OCI-LY3 (cell line): ENCODE data around the gene IQCN.

Source experiments
- H2AFZ ChIP-seq: fragments of 200-600, 300-600 bp; shearing (Covaris generic); 2 replicates; pipeline ENCODE4 v1.6.0; 2014; ENCODE audit warnings: antibody characterized with exemption, low read depth, low read length
- H3K27ac ChIP-seq: fragments of 200-600, 300-600 bp; sonication (generic); 2 replicates; pipeline ENCODE4 v1.5.1; 2014; ENCODE audit warnings: mild to moderate bottlenecking, low read length, moderate library complexity, mixed read lengths
- H3K27me3 ChIP-seq: fragments of 200-600, 300-600 bp; sonication (generic); 2 replicates; pipeline ENCODE4 v1.6.1; 2014; ENCODE audit warnings: low read depth, low read length, mixed read lengths
- H3K36me3 ChIP-seq: fragments of 200-600, 300-600 bp; sonication (generic); replicated peaks from 2 replicates; pipeline ENCODE3; 2014; ENCODE audit warnings: low read depth, low read length, mixed read lengths
- H3K4me1 ChIP-seq: fragments of 300-600, 200-600 bp; sonication (generic); 2 replicates; pipeline ENCODE4 v1.6.1; 2014; ENCODE audit warnings: low read length, mixed read lengths
- H3K4me2 ChIP-seq: fragments of 200-600, 300-600 bp; sonication (generic); 2 replicates; pipeline ENCODE4 v1.6.1; 2014; ENCODE audit warnings: low read length, mixed read lengths
- H3K4me3 ChIP-seq: fragments of 300-600, 200-600 bp; sonication (generic); 2 replicates; pipeline ENCODE4 v1.5.1; 2014; ENCODE audit warnings: antibody characterized with exemption, mild to moderate bottlenecking, low read length, moderate library complexity
- H3K79me2 ChIP-seq: fragments of 300-600, 200-600 bp; shearing (Covaris generic); 2 replicates; pipeline ENCODE4 v1.6.1; 2014; ENCODE audit warnings: mild to moderate bottlenecking, low read length, mixed read lengths
- H3K9ac ChIP-seq: fragments of 300-600, 200-600 bp; shearing (Covaris generic); 2 replicates; pipeline ENCODE4 v1.6.0; 2014; ENCODE audit warnings: mild to moderate bottlenecking, low read length, moderate library complexity
- H3K9me3 ChIP-seq: fragments of 200-600, 300-600 bp; shearing (Covaris generic); 2 replicates; pipeline ENCODE4 v1.6.1; 2014; ENCODE audit warnings: low read length, mixed read lengths; ENCODE audit not compliant: insufficient read depth
- H4K20me1 ChIP-seq: fragments of 200-600, 300-600 bp; sonication (generic); 2 replicates; pipeline ENCODE4 v1.6.1; 2016; ENCODE audit warnings: low read length, mixed read lengths; ENCODE audit not compliant: insufficient read depth
- CTCF ChIP-seq: fragments of 200-600, 300-600 bp; sonication (generic); IDR thresholded peaks from 2 replicates; pipeline ENCODE4 v1.5.1; 2014; ENCODE audit warnings: antibody characterized with exemption, low read length, low read depth
- EZH2phosphoT487 ChIP-seq: fragments of 200-600 bp; shearing (Covaris generic); IDR thresholded peaks from 2 replicates; pipeline ENCODE4 v1.6.1; 2018; ENCODE audit warnings: antibody characterized with exemption, mixed run types, low read depth

IQCN gene

DNA sequence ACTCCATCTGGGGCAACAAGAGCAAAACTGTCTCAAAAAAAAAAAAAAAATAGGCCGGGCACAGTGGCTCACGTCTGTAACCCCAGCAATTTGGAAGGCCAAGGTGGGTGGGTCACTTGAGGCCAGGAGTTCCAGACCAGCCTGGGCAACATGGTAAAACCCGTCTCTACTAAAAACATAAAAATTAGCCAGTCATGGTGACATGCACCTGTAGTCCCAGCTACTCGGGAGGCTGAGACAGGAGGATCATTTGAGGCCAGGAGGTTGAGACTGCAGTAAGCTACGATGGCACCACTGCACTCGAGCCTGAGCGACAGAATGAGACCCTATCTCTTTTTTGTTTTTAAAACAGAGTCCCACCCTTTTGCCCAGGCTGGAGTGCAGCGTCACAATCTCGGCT is 3.9 kb downstream of the IQCN start:
- Histone ChIP-seq H2AFZ (no peak overlapping the region), H3K79me2 (no peaks in the 10 kb centered on the region), H3K27me3 (no peaks in the 10 kb centered on the region), H3K9ac (no peak overlapping the region), H3K9me3 (no peaks in the 10 kb centered on the region), H3K27ac (no peak overlapping the region), H3K36me3 (no peaks in the 10 kb centered on the region), H4K20me1 (no peaks in the 10 kb centered on the region), H3K4me1 (peaks cover 6% of the 10 kb centered on the region; the same call in 1 of the 2 replicates), H3K4me2 (no peak overlapping the region), H3K4me3 (no peak overlapping the region)
- no peak for TF ChIP-seq CTCF
- TF ChIP-seq EZH2phosphoT487 = no peak

GRCh38 chr19:18269070-18269723 is 5.1 kb downstream of the IQCN start:
- Histone ChIP-seq H3K79me2 (no peaks in the 10 kb centered on the region), H4K20me1 (no peaks in the 10 kb centered on the region), H3K27ac (no peak overlapping the region), H3K36me3 (no peaks in the 10 kb centered on the region), H3K4me3 (no peak overlapping the region), H3K27me3 (no peaks in the 10 kb centered on the region), H3K4me2 (no peak overlapping the region), H3K9ac (no peak overlapping the region), H3K4me1 (peaks cover 6% of the 10 kb centered on the region; the same call in 1 of the 2 replicates), H2AFZ (no peak overlapping the region), H3K9me3 (no peaks in the 10 kb centered on the region)
- TF ChIP-seq CTCF (no peak), EZH2phosphoT487 (no peak)

GRCh38 chr19:18266771-18267686 is 7.2 kb downstream of the IQCN start:
- H3K79me2 ChIP-seq = no peaks in the 10 kb centered on the region
- no peak overlapping the region for H3K4me3 ChIP-seq
- no peak overlapping the region for H2AFZ ChIP-seq
- no peak overlapping the region for H3K27ac ChIP-seq
- H3K36me3 ChIP-seq = no peaks in the 10 kb centered on the region
- no peak overlapping the region for H3K9ac ChIP-seq
- TF ChIP-seq EZH2phosphoT487 = no peak
- no peak for TF ChIP-seq CTCF
- H3K4me2 ChIP-seq = no peak overlapping the region
- no peaks in the 10 kb centered on the region for H3K9me3 ChIP-seq
- H3K27me3 ChIP-seq = no peaks in the 10 kb centered on the region; the same call in 1 of the 2 replicates
- peaks cover 6% of the 10 kb centered on the region; the same call in 1 of the 2 replicates for H3K4me1 ChIP-seq
- no peaks in the 10 kb centered on the region for H4K20me1 ChIP-seq

GRCh38 chr19:18265582-18265981 is 8.7 kb downstream of the IQCN start:
- Histone ChIP-seq H3K4me3 (no peak overlapping the region), H3K9ac (no peak overlapping the region), H3K27me3 (no peaks in the 10 kb centered on the region; the same call in 1 of the 2 replicates), H3K27ac (no peak overlapping the region), H3K9me3 (no peaks in the 10 kb centered on the region), H4K20me1 (no peaks in the 10 kb centered on the region), H3K4me2 (no peak overlapping the region; the same call in 1 of the 2 replicates), H2AFZ (no peak overlapping the region), H3K36me3 (no peaks in the 10 kb centered on the region), H3K4me1 (peaks cover 6% of the 10 kb centered on the region; the same call in 1 of the 2 replicates), H3K79me2 (no peaks in the 10 kb centered on the region)
- TF ChIP-seq EZH2phosphoT487 (no peak), CTCF (no peak)
